Measurements from ENCODE around the gene TRABD2B. TPM values are rescaled to one million over a fixed set of nuclear protein-coding genes. Genes with fewer than 3 reads are reported as not detected.

TRABD2B gene
- total RNA-seq, 1 donor from 2014 or later = 1.5 TPM

DNA sequence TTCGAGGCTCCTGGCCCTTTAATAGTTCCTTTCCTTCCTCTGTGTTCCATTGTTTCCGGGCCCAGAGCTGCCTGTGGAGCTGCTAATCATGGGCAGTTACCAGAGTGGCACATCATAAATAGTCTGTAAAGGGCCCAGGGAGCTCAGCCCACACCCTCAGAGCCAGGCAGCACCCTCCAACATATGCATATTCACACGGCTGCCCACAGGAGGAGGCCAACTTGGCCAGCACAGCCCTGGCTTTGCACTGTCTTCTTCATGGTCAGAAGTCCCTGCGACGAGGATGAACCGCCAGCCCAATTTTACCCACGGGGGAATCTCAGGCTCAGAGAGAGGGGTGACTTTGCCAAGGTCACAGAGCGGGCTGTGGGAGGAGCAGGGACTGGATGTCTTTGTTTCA lies 172.5 kb downstream of the TRABD2B start:
- DNase-seq = no peak

GRCh38 chr1:47824297-47824696 lies 172.9 kb downstream of the TRABD2B start:
- no peak for DNase-seq

- no peak for DNase-seq
Measured at GRCh38 chr1:47823040-47823808, 174.0 kb downstream of the TRABD2B start.

DNA sequence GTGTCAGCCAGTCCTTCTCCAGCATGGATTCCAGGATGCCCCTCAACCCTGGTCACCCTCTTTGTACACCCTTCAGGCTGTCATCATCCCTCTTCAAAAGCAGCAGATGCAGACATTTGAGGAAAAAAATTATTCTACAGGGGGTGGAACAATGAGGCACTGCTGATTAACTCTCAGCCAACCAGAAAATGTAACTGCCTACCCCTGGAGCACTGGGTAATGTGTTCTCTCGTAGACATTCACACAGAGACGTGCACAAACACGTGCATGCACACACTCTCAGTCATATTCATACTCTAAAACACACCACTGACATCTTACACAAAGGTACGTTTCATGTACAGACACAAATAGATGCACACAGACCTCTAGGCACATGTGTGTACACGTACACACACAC lies 175.4 kb downstream of the TRABD2B start:
- DNase-seq = no peak

DNA sequence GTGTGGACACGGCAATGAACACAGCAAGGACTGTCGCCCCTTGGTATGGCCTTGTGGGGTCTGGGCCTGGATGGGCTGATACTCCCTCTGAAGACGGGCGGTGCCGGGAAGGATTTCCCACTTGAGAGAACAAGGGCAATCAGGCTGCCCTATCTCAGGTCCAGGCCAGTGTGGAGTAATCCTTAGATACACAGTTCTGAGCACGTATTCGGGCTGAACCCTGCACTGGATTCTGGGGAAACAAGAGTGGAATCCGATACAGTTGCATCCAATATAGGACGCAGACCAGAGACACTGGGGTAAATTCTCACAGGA lies 177.7 kb downstream of the TRABD2B start:
- DNase-seq = no peak

DNA sequence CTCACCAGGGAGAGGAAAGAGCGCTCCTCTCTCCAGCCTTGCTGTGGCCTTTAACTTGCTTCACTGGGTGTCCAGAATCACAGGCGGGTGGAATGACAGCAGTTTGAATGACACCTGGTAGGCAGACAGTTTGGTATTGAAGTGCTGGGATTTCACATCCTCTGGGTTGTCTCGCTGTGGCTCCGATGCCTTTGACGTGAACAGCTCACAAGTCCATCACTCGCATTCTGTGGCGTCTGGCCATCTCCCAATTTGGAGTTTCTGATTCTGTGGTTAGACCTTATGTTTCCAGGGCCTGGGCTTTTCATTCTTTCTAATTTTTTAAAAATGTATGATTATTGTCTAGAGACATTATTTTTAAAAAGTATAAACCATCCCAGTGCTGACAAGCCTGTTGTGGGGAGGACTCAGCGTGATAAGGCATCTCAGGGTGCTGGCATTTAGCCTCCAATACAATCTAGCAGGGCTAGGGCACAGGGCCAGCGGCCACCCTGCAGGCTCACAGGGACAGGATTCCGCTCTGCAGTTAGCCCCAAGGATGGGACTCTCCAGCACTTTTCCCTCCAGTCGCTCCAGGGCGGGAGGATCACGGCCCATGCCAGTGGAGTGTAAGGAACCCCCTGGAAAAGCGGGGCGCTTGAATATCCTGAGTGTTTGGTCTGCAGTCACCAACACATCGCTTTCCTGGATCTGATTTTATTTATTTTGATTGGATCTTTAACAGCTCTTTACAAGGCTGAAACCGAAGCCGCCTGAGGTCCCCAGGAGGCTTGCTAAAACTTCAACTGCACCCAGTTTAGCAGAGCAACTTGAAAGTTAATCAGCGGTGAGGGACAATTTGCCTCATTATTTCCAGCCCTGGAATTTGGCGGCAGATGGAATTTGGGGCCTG lies 178.3 kb downstream of the TRABD2B start:
- DNase-seq = peak; percentile 15

- no peak for DNase-seq
Measured at GRCh38 chr1:47817861-47818260, 179.3 kb downstream of the TRABD2B start.

DNA sequence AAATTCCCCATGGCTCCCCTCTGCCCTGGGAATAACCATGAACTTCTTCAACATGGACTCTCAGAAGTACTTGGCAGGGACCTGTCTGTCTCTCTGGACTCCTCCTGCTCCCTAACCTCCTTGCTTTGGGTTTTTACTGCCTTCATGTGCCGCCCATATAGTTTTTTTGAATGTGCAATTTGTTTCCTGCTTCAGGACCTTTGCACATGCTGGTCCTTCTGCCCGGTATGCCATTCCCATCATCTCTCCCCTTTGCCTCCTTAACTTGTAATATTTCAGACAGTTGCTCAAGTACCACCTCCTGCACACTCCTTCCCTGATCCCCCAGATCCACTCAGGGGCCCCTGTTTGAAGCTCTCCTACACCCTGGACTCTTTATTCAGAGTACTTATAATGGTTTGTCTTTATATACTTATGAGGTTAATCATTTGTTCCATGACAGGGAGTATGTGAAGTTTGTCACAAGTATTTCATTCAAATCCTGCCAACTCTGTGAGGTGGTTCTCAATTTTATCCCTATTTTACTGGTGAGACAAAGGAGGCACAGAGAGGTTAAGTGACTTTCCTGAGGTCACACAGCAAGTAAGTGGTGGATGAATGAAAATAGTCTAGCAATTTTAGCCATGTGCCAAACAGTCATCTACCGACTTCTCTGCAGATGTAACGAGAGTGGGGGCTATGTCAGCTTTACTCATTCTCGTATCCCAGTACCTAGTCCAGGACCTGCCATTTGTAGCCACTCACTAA lies 180.7 kb downstream of the TRABD2B start:
- no peak for DNase-seq

- peak; percentile 24 for DNase-seq
Measured at GRCh38 chr1:47814612-47815395, 182.4 kb downstream of the TRABD2B start.

- no peak for DNase-seq
Measured at GRCh38 chr1:47813970-47814369, 183.2 kb downstream of the TRABD2B start.

DNA sequence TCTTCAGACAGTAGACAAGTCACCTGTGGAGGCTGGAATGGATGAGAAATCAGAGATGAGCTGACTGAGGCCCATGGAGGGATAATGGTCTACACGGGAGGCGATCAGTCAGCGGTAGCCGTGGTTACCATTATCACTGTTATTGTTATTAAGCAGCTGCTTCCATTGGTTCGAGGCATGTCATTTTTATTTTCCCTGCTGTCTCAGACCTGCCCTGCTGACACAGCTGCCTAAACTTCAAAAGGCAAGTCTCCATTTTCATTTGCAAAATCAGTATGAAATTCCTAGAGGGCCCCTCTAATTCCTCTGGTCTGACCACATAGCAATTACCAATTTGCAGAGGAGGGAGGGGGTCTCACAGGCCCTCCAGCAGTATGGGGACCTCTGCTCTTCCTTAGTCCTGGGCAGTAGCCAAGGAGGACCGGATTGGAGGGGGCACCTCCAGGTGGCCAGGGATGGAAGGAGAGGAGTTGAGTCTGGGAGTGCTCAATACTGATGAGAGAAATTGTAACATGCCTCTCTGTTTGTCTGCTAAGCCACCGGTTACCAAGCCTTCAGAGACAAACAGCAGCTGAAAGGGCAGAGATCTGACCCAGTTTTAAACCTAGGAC lies 184.2 kb downstream of the TRABD2B start:
- no peak for DNase-seq

DNA sequence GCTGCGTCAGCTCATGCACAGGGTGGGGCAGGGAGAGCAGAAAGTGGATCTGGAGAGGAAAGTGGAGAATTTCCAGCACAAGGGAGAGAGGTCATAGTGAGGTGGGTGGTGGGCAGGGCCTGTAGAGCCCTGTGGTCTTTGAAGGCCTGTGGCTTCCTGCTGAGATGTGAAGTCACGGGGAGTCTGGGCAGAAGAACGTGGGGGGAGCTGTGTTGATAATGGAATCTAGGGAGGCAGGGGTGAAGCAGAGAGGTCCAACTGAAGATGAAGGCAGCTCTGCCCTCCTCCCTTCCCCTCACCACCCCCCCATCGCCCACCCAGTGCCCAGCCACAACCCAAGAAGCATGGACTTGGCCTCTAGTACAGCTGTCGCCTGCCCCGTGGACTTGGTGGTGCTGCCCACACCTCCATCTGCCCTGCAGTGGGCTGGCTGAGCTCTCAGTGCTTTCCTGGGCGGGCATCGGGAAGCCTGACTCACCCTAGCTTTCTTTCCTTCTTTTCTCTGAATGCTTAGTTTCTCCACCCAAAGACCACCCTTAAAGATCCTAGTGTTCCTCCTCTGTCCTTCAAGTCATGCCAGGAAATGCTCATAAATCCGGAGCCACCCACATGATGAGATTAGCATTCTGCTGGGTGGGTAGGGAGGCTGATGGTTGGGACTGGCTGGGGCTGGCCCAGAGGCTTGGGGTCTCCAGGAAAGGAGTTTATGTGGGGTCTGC lies 186.1 kb downstream of the TRABD2B start:
- no peak for DNase-seq

GRCh38 chr1:47809301-47810084 lies 187.7 kb downstream of the TRABD2B start:
- DNase-seq = no peak

- no peak for DNase-seq
Measured at GRCh38 chr1:47808612-47809011, 188.6 kb downstream of the TRABD2B start.

GRCh38 chr1:47805921-47806361 lies 191.2 kb downstream of the TRABD2B start:
- peak; percentile 48 for DNase-seq

DNA sequence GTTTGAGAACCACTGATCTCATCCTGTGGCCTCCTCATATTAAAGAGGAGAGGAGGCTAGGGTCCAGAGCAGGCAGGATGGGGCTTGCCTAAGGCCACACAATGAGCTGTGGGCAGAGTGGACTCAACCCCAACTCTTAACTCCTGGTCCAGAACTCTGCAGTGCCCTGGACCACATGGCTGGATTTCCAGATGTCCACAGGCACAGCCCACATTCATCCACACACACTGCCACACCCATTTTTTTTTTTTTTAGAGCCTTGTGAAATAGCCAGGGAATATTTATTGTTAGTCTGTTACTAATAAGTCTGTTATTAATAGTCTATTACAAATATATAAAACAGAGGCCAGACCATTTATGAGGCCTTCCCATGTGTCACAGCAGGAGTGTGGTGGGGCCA lies 192.2 kb downstream of the TRABD2B start:
- no peak for DNase-seq

DNA sequence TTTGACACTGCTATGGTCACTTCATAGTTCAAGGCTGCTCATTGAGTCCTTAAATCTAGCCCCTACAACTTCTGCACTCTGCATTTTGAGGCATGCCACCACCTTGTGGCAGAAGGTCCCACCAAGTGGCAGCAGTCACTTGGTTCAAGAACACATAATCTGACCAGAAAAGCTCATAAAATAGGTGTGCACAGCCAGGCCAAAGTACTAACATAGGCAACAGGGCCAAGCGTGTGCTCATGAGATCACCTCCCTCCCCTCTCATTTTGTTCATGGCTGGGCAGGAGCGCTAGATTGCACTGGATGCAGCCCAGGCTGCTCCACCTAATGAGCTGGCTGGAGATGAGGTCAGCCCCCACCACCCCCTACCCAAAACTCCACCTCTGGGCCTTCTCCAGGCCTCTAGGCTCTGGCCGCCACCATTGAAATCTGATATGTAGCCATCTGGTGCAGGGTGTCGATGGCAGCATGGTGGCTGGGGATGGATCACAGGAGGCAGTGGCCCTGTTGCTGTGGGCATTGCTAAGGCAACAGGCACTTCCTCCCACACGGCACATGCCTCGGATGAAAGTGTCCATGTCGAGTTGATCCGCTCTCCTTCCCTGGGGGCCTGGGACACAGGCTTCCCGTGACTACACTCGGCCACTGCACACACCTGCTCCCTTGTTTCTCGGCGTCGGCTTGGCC lies 193.2 kb downstream of the TRABD2B start:
- DNase-seq = no peak

DNA sequence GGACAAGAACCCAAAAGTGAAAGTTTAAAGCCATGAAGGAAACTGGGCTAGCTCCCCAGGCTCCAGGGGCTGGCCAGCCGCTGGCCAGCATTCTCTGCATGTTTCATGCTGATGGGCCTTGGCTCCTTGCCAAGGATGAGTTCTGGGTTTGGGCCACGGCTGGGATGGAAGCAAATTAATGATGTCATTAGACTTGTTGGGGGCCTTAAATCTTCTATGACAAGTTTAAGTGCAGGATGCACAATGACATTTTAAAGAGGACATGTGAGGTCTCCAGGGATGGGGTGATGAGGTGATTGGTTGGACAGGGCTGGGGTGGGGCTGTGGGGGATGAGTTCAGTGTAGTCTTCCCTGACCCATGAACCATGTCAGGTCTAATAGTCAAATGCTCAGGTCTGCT lies 199.6 kb downstream of the TRABD2B start:
- no peak for DNase-seq

GRCh38 chr1:47796626-47797025 lies 200.6 kb downstream of the TRABD2B start:
- no peak for DNase-seq
